Keratinocyte (primary cell): ENCODE measurements around the gene ZNF615. TPM values are rescaled to one million over a fixed set of nuclear protein-coding genes. Genes with fewer than 3 reads are reported as not detected.
"Not testable (repeated sequence)": the region's sequence is repeated elsewhere in the genome, so short reads cannot be mapped to it uniquely, and the experiment has no call there.

ENCODE experiments used
- DNase-seq: peaks from one replicate; pipeline ENCODE4 v3.0.0-alpha.2; 2011; ENCODE audit warnings: low read depth, missing footprints, low spot score
- FAIRE-seq: peaks from 2 replicates; lab custom pipeline; 2011; peaks lifted over from hg19 to GRCh38; lab: Jason Lieb, UNC
- H2AFZ ChIP-seq: 2 replicates; pipeline ENCODE4 v1.6.0; 2012; ENCODE audit warnings: low read length, control low read depth, inconsistent platforms; ENCODE audit not compliant: control insufficient read depth
- H3K27ac ChIP-seq: 2 replicates; pipeline ENCODE4 v1.5.1; 2011; ENCODE audit warnings: low read length; ENCODE audit not compliant: control insufficient read depth, insufficient read depth
- H3K27me3 ChIP-seq: 3 replicates; pipeline ENCODE4 v1.6.0; 2011; ENCODE audit warnings: low read length; ENCODE audit not compliant: control insufficient read depth, insufficient read depth; ENCODE audit errors: extremely low read depth
- H3K36me3 ChIP-seq, 2 experiments: 2 replicates in 1 of 2; 3 replicates in 1 of 2; pipeline ENCODE4 v1.5.1; 2011; ENCODE audit warnings: low read length in 2 of 2, mild to moderate bottlenecking in 1 of 2; ENCODE audit not compliant: control insufficient read depth in 2 of 2, insufficient read depth in 2 of 2; ENCODE audit errors: extremely low read depth in 1 of 2
- H3K4me1 ChIP-seq: 3 replicates; pipeline ENCODE4 v1.5.1; 2011; ENCODE audit warnings: low read length; ENCODE audit not compliant: control insufficient read depth, insufficient read depth; ENCODE audit errors: extremely low read depth
- H3K4me2 ChIP-seq: 3 replicates; pipeline ENCODE4 v1.6.0; 2011; ENCODE audit warnings: low read depth, low read length; ENCODE audit not compliant: control insufficient read depth, insufficient read depth; ENCODE audit errors: extremely low read depth
- H3K4me3 ChIP-seq, 3 experiments: fragments of 200-600 bp in 1 of 3; sonication (generic) in 1 of 3; 2 replicates in 2 of 3; 3 replicates in 1 of 3; pipeline ENCODE4 v1.5.1; 2011 to 2016; ENCODE audit warnings: low read length in 3 of 3, mild to moderate bottlenecking in 3 of 3, control low read depth in 2 of 3, inconsistent platforms in 1 of 3, low read depth in 1 of 3, mixed read lengths in 1 of 3, mixed run types in 1 of 3, moderate library complexity in 1 of 3; ENCODE audit not compliant: control insufficient read depth in 2 of 3, insufficient read depth in 2 of 3; ENCODE audit errors: extremely low read depth in 1 of 3
- H3K79me2 ChIP-seq: 2 replicates; pipeline ENCODE4 v1.6.0; 2012; ENCODE audit warnings: low read length; ENCODE audit not compliant: control insufficient read depth, insufficient read depth
- H3K9ac ChIP-seq: 3 replicates; pipeline ENCODE4 v1.6.0; 2011; ENCODE audit warnings: low read length; ENCODE audit not compliant: control insufficient read depth, insufficient read depth; ENCODE audit errors: extremely low read depth
- H3K9me1 ChIP-seq: 3 replicates; pipeline ENCODE4 v1.6.0; 2011; ENCODE audit warnings: low read length; ENCODE audit not compliant: control insufficient read depth, insufficient read depth; ENCODE audit errors: extremely low read depth
- H3K9me3 ChIP-seq: 2 replicates; pipeline ENCODE4 v1.5.1; 2012; ENCODE audit warnings: low read depth, low read length; ENCODE audit not compliant: control insufficient read depth
- H4K20me1 ChIP-seq: 3 replicates; pipeline ENCODE4 v1.6.0; 2011; ENCODE audit warnings: low read length; ENCODE audit not compliant: control insufficient read depth, insufficient read depth; ENCODE audit errors: extremely low read depth
- EZH2 ChIP-seq: IDR thresholded peaks from one replicate; pipeline ENCODE4 v1.6.1; 2012; ENCODE audit warnings: inconsistent platforms, mild to moderate bottlenecking, low read length, moderate library complexity
- dilution Hi-C: fragments of 300-500 bp; cut with MboI; formaldehyde crosslinking; loops from one replicate; pipeline ENCODE4 v1.7.0; 2020; ENCODE audit warnings: low sequenced_read_pairs; ENCODE audit not compliant: extremely low pct_ligation_motif_present
- polyA plus RNA-seq, 5 experiments: library from polyadenylated mRNA; depleted of rRNA in 3 of 5; stranded (reverse) in 3 of 5; stranded (forward) in 1 of 5; unstranded in 1 of 5; fragments of >200 nt; gene quantifications; 1 replicate in 1 of 5; 2 replicates in 3 of 5; 3 replicates in 1 of 5; pipeline versions ENCODE4 v1.2.1 to v1.2.3, GENCODE V29; 2011 to 2012; ENCODE audit warnings: missing spikeins in 2 of 5, low read depth in 1 of 5, low replicate concordance in 1 of 5
- TF ChIP-seq, protein P1 (sequence below), 3 experiments: IDR thresholded peaks in 1 of 3; conservative IDR thresholded peaks in 1 of 3; optimal IDR thresholded peaks in 1 of 3; 2 replicates in 2 of 3; 3 replicates in 1 of 3; pipeline versions ENCODE3 to v1.5.1; 2011; ENCODE audit warnings: low read length in 3 of 3, mild to moderate bottlenecking in 3 of 3, moderate library complexity in 2 of 3, control low read depth in 1 of 3, inconsistent platforms in 1 of 3; ENCODE audit not compliant: insufficient read depth in 2 of 3; ENCODE audit errors: extremely low read depth in 1 of 3

The ZNF615 gene
- polyA plus RNA-seq, 1 donor (not counting 4 experiments of a cell fraction or from before 2014, with no cell fraction given): 3.7 TPM

DNA sequence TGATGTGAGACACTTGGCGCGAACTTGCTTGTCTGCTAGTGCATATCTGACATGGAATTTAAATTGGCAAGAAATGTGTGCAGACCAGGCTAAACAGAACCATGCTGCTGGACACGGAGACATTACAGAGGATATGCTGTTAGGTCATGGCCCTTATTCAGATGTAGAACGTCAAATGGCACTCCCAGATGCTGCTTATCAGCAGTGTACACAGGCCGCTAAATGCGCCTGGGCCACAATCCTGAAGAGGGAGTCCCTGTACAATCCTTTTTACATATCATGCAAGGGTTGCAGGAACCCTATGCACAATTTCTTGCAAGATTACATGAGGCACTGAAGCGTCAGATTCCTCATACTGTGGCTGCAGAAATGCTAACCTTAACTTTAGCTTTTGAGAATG, 30.7 kb downstream of the ZNF615 start:
- Histone ChIP-seq H3K4me1 (no peaks in the 10 kb centered on the region), H4K20me1 (no peaks in the 10 kb centered on the region), H3K36me3 (peaks cover 0 to 5% of the 10 kb centered on the region in 2 experiments), H3K9me3 (peaks cover 13% of the 10 kb centered on the region), H3K27ac (no peak overlapping the region), H3K9ac (no peak overlapping the region), H3K79me2 (peaks cover 9% of the 10 kb centered on the region), H3K4me3 (no peak overlapping the region), H3K27me3 (no peaks in the 10 kb centered on the region), H3K9me1 (no peaks in the 10 kb centered on the region), H2AFZ (no peak overlapping the region), H3K4me2 (no peak overlapping the region)
- TF ChIP-seq EZH2: no peak
- TF ChIP-seq, protein P1, sequence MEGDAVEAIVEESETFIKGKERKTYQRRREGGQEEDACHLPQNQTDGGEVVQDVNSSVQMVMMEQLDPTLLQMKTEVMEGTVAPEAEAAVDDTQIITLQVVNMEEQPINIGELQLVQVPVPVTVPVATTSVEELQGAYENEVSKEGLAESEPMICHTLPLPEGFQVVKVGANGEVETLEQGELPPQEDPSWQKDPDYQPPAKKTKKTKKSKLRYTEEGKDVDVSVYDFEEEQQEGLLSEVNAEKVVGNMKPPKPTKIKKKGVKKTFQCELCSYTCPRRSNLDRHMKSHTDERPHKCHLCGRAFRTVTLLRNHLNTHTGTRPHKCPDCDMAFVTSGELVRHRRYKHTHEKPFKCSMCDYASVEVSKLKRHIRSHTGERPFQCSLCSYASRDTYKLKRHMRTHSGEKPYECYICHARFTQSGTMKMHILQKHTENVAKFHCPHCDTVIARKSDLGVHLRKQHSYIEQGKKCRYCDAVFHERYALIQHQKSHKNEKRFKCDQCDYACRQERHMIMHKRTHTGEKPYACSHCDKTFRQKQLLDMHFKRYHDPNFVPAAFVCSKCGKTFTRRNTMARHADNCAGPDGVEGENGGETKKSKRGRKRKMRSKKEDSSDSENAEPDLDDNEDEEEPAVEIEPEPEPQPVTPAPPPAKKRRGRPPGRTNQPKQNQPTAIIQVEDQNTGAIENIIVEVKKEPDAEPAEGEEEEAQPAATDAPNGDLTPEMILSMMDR (optimal IDR thresholded peaks at IDR 0.05 in 1 of 3, IDR thresholded peaks at IDR 0.05 in 1 of 3, conservative IDR thresholded peaks at IDR 0.05 in 1 of 3; ENCODE audit: extremely low read depth in 1 of 3, insufficient read depth in 2 of 3, low read length in 3 of 3): no peak
- DNase-seq (no peak), FAIRE-seq (no peak)
- dilution Hi-C loops: no loop called here

DNA sequence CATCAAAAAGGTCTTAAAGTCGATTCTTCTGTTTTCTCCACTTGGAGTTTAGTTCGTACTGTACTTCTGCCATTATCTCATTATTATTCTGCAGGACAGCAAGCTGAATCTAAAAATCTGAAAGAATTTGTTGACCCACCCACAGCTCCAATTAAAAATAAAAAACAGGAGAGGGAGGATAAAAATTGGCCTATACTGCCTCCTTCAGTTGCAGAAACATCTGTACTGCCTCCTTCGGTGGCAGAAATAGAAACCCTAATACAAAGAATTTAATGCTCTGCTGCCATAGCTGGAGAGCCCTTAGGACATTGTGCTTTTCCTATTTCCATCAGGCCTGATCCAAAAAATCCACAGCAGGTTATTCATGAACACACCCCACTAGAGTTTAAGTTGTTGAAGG, 31.2 kb downstream of the ZNF615 start:
- H3K9ac ChIP-seq: no peak overlapping the region
- H3K4me2 ChIP-seq: no peak overlapping the region
- H2AFZ ChIP-seq: no peak overlapping the region
- H3K4me3 ChIP-seq: no peak overlapping the region
- H3K27ac ChIP-seq: no peak overlapping the region
- FAIRE-seq: no peak
- H3K9me1 ChIP-seq: no peaks in the 10 kb centered on the region
- no peaks in the 10 kb centered on the region for H3K27me3 ChIP-seq
- TF ChIP-seq, protein P1 (optimal IDR thresholded peaks at IDR 0.05 in 1 of 3, IDR thresholded peaks at IDR 0.05 in 1 of 3, conservative IDR thresholded peaks at IDR 0.05 in 1 of 3; ENCODE audit: extremely low read depth in 1 of 3, insufficient read depth in 2 of 3, low read length in 3 of 3): no peak
- TF ChIP-seq EZH2: no peak
- no peaks in the 10 kb centered on the region for H3K4me1 ChIP-seq
- peaks cover 0 to 7% of the 10 kb centered on the region in 2 experiments for H3K36me3 ChIP-seq
- peaks cover 7% of the 10 kb centered on the region for H3K79me2 ChIP-seq
- H3K9me3 ChIP-seq: peaks cover 15% of the 10 kb centered on the region
- H4K20me1 ChIP-seq: no peaks in the 10 kb centered on the region
- dilution Hi-C loops: no loop called here
- no peak for DNase-seq

DNA sequence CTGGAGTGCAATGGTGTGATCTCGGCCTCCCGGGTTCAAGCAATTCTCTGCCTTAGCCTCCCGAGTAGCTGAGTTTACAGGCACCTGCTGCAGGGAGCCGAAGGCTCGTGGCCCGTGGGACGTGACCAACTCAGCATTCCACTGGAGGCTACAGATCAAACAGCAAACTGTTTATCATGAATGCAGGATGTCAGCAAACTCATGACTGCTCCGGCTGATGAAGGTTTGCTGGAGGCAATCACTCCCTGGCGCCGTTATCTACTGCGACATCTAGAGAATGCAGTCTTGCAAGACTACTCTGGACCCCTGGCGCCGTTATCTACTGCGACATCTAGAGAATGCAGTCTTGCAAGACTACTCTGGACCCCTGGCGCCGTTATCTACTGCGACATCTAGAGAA, 32.2 kb downstream of the ZNF615 start:
- peaks cover 22% of the 10 kb centered on the region for H3K9me3 ChIP-seq
- H3K36me3 ChIP-seq, dilution Hi-C loops, H3K27ac ChIP-seq, H3K4me1 ChIP-seq, H4K20me1 ChIP-seq, H3K79me2 ChIP-seq, H3K4me2 ChIP-seq, H3K9ac ChIP-seq, H2AFZ ChIP-seq, DNase-seq, H3K9me1 ChIP-seq, H3K4me3 ChIP-seq, FAIRE-seq, H3K27me3 ChIP-seq: not testable (repeated sequence)
